ENCODE results near the gene SLC25A26. TPM values are rescaled to one million over a fixed set of nuclear protein-coding genes. Genes with fewer than 3 reads are reported as not detected.

The SLC25A26 gene
- total and polyA plus RNA-seq, 12 donors = 12.1 to 44.2 (median 31.0) TPM

- WGBS, 2 donors = 95 to 96% methylated on average over 26 of the region's 26 CpGs
Measured at GRCh38 chr3:66380200-66380932, 159.6 kb downstream of the SLC25A26 start.

GRCh38 chr3:66381626-66382025 is 160.8 kb downstream of the SLC25A26 start:
- TF ChIP-seq CTCF (IDR thresholded peaks at IDR 0.05) = no peak
- Histone ChIP-seq H3K4me3 (no peak overlapping the region), H3K9me3 (no peaks in the 10 kb centered on the region), H3K4me1 (peaks cover 0 to 9% (median 7%) of the 10 kb centered on the region in 9 donors), H3K27ac (no peak overlapping the region), H3K36me3 (peaks cover 5 to 100% (median 78%) of the 10 kb centered on the region in 9 donors), H3K27me3 (no peaks in the 10 kb centered on the region)
- intact Hi-C loops (cut with DNase I) = no loop called here
- DNase-seq (no peak), ATAC-seq (peak in 1 of 8 donors; percentile 44)
- WGBS, 2 donors = 83% methylated on average over 7 of the region's 7 CpGs

More at GRCh38 chr3:66380200-66380932, 159.6 kb downstream of the SLC25A26 start:
- Histone ChIP-seq H3K4me3 (no peak overlapping the region), H3K27me3 (no peaks in the 10 kb centered on the region), H3K4me1 (peaks cover 0 to 15% (median 12%) of the 10 kb centered on the region in 9 donors), H3K9me3 (no peaks in the 10 kb centered on the region), H3K27ac (no peak overlapping the region), H3K36me3 (peaks cover 5 to 100% (median 69%) of the 10 kb centered on the region in 9 donors)
- intact Hi-C loops (cut with DNase I) = no loop called here
- ATAC-seq = peak in 1 of 8 donors; percentile 14
- no peak for TF ChIP-seq CTCF (IDR thresholded peaks at IDR 0.05)
- DNase-seq = no peak

- no peaks in the 10 kb centered on the region for H3K27me3 ChIP-seq
- DNase-seq = no peak
- no peak overlapping the region for H3K4me3 ChIP-seq
- 94 to 96% methylated on average over 10 of the region's 10 CpGs for WGBS, 2 donors
- peaks cover 5 to 100% (median 80%) of the 10 kb centered on the region in 9 donors for H3K36me3 ChIP-seq
- H3K4me1 ChIP-seq = peaks cover 0 to 4% (median 2%) of the 10 kb centered on the region in 9 donors
- intact Hi-C loops (cut with DNase I) = no loop called here
- no peak for ATAC-seq
- no peaks in the 10 kb centered on the region for H3K9me3 ChIP-seq
- no peak overlapping the region for H3K27ac ChIP-seq
- no peak for TF ChIP-seq CTCF (IDR thresholded peaks at IDR 0.05)
Measured at GRCh38 chr3:66382142-66382541, 161.3 kb downstream of the SLC25A26 start.

GRCh38 chr3:66383023-66383422 is 162.2 kb downstream of the SLC25A26 start:
- Histone ChIP-seq H3K36me3 (peaks cover 5 to 96% (median 82%) of the 10 kb centered on the region in 9 donors), H3K27ac (no peak overlapping the region), H3K4me3 (no peak overlapping the region), H3K9me3 (no peaks in the 10 kb centered on the region), H3K4me1 (no peaks in the 10 kb centered on the region), H3K27me3 (no peaks in the 10 kb centered on the region)
- 96 to 97% methylated on average over 18 of the region's 18 CpGs for WGBS, 2 donors
- no peak for TF ChIP-seq CTCF (IDR thresholded peaks at IDR 0.05)
- intact Hi-C loops (cut with DNase I) = no loop called here
- DNase-seq (no peak), ATAC-seq (peak in 3 of 8 donors; percentile 6 to 12 (median 10))

Data from heart right ventricle (tissue), 16 donors.